NCI-H2227 (cell line): Measurements from ENCODE around the gene PNLDC1.
"Not testable (repeated sequence)": the region's sequence is repeated elsewhere in the genome, so short reads cannot be mapped to it uniquely, and the experiment has no call there.

ENCODE experiments used
- DNase-seq: peaks from one replicate; lab custom pipeline; 2025; ENCODE audit not compliant: unreplicated experiment; lab: John Stamatoyannopoulos, UW

The PNLDC1 gene

GRCh38 chr6:159844737-159845645, 44.9 kb downstream of the PNLDC1 start:
- DNase-seq = no peak

- DNase-seq = not testable (repeated sequence)
These were observed 48.5 kb downstream of the PNLDC1 start for GRCh38 chr6:159848552-159848951.

- not testable (repeated sequence) for DNase-seq
These were observed 49.8 kb downstream of the PNLDC1 start for GRCh38 chr6:159849851-159850250.

GRCh38 chr6:159852877-159853276, 52.8 kb downstream of the PNLDC1 start:
- DNase-seq = no peak

- no peak for DNase-seq
These were observed 53.7 kb downstream of the PNLDC1 start for GRCh38 chr6:159853754-159854153.

- DNase-seq = no peak
These were observed 54.9 kb downstream of the PNLDC1 start for GRCh38 chr6:159854959-159855358.

GRCh38 chr6:159858259-159858658, 58.2 kb downstream of the PNLDC1 start:
- DNase-seq = no peak

- DNase-seq = no peak
These were observed 60.4 kb downstream of the PNLDC1 start for GRCh38 chr6:159860482-159860881.

- no peak for DNase-seq
These were observed 62.0 kb downstream of the PNLDC1 start for GRCh38 chr6:159862103-159862502.

- DNase-seq = peak; percentile 32
These were observed 63.3 kb downstream of the PNLDC1 start for GRCh38 chr6:159863341-159863740.

GRCh38 chr6:159865226-159865920, 65.3 kb downstream of the PNLDC1 start:
- no peak for DNase-seq

GRCh38 chr6:159866286-159867247, 66.5 kb downstream of the PNLDC1 start:
- no peak for DNase-seq
